Tibial nerve (tissue), 4 donors: ENCODE data around the gene CHI3L1.

Source experiments
- EP300 ChIP-seq, 2 donors: sonication (generic); formaldehyde crosslinking; IDR thresholded peaks; one replicate each; pipeline ENCODE4 v1.6.1; 2017; ENCODE audit warnings: antibody characterized with exemption in 2 of 2, mild to moderate bottlenecking in 1 of 2
- POLR2A ChIP-seq, 2 donors: fragments of 450-650 bp; IDR thresholded peaks; one replicate each; pipeline ENCODE4 v1.6.1; 2017; ENCODE audit warnings: antibody characterized with exemption in 2 of 2, mild to moderate bottlenecking in 2 of 2, moderate library complexity in 2 of 2
- TF ChIP-seq, protein P1 (sequence below), 5 experiments: fragments of 200-600 bp in 3 of 5; fragments of 450-650 bp in 2 of 5; sonication (generic) in 3 of 5; IDR thresholded peaks; one replicate each; pipeline ENCODE4 v1.5.1; 2016 to 2019; ENCODE audit warnings: antibody characterized with exemption in 5 of 5, mild to moderate bottlenecking in 3 of 5, moderate library complexity in 2 of 5

DNA sequence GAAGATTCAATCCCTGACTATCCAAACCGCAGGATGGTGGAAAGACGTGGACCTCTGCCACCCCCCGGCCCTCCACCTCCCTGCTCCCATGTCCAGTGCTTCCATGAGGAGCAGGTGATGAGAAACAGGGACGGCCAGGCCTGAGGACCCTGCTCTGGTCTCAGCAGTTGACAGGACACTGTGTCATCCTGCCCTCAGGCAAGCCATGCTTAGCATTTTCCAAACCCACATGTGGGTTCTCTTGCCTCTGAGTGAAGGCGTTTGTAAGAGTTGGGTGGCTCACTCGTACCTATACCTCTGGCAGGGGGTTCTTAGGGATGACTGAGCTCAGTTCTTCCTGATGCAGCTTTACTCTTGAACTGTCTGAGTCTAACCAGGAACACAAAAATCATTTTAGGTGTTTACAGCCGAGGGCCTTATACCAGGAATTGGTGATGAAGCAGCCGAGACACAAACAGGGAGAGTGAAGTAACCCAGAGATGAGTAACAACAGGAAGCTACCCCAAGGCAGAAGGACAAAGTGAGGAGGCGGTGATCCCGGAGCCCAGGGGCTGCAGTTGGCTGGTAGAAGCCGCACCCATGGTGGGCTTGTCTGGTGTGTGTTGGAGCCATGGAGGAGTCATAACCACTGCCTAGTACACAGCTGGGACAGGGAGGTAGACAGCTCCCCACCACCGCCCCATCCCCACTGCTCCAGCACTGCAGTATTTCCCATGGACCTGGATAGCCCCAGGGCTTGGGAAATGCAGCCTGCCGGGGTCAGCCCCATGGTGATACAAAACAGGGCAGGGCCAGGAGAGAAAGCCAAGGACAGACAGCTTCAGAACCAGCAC lies 32.3 kb downstream of the CHI3L1 start:
- TF ChIP-seq POLR2A (IDR thresholded peaks at IDR 0.05) (no peak), EP300 (IDR thresholded peaks at IDR 0.05) (no peak)
- TF ChIP-seq, protein P1, sequence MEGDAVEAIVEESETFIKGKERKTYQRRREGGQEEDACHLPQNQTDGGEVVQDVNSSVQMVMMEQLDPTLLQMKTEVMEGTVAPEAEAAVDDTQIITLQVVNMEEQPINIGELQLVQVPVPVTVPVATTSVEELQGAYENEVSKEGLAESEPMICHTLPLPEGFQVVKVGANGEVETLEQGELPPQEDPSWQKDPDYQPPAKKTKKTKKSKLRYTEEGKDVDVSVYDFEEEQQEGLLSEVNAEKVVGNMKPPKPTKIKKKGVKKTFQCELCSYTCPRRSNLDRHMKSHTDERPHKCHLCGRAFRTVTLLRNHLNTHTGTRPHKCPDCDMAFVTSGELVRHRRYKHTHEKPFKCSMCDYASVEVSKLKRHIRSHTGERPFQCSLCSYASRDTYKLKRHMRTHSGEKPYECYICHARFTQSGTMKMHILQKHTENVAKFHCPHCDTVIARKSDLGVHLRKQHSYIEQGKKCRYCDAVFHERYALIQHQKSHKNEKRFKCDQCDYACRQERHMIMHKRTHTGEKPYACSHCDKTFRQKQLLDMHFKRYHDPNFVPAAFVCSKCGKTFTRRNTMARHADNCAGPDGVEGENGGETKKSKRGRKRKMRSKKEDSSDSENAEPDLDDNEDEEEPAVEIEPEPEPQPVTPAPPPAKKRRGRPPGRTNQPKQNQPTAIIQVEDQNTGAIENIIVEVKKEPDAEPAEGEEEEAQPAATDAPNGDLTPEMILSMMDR (IDR thresholded peaks at IDR 0.05), result no peak
